Measurements from ENCODE around the gene ZGRF1. TPM values are rescaled to one million over a fixed set of nuclear protein-coding genes. Genes with fewer than 3 reads are reported as not detected.
"Not testable (repeated sequence)": the region's sequence is repeated elsewhere in the genome, so short reads cannot be mapped to it uniquely, and the experiment has no call there.

ZGRF1 gene
- total and polyA plus RNA-seq, 3 experiments from 2014 or later: 0.92 to 26.9 (median 22.9) TPM

- H3K36me3 ChIP-seq (ENCODE audit: insufficient read depth, low read length): peaks cover 38% of the 10 kb centered on the region
Observed at GRCh38 chr4:112647785-112648184, 11.1 kb upstream of the ZGRF1 start.

GRCh38 chr4:112646632-112647537 lies 10.2 kb upstream of the ZGRF1 start:
- POLR2A ChIA-PET: no interaction called here
- DNase-seq: no peak
- Histone ChIP-seq H3K4me3 (ENCODE audit: low read length) (no peak overlapping the region), H3K27me3 (ENCODE audit: insufficient read depth, low read length, poor library complexity, severe bottlenecking) (no peaks in the 10 kb centered on the region), H3K9me3 (ENCODE audit: low read length) (no peaks in the 10 kb centered on the region), H3K36me3 (ENCODE audit: insufficient read depth, low read length) (peaks cover 38% of the 10 kb centered on the region), H3K27ac (ENCODE audit: low read depth, low read length) (no peak overlapping the region), H3K4me1 (ENCODE audit: insufficient read depth, low read length) (no peaks in the 10 kb centered on the region)
- Mint-ChIP-seq H3K27me3 (no peaks in the 10 kb centered on the region), H3K27ac (no peak overlapping the region), H3K36me3 (peaks cover 7 to 74% (median 13%) of the 10 kb centered on the region in 3 donors), H3K4me1 (peaks cover 12 to 16% (median 15%) of the 10 kb centered on the region in 3 donors), H3K9me3 (no peaks in the 10 kb centered on the region), H3K4me3 (no peak overlapping the region)
- CTCF ChIA-PET: interaction anchor here (0.9 to 1.8 kb wide), 2 partner anchors 8 to 9 kb away, joined by 4 to 5 read pairs; no protein-coding TSS in a partner anchor

More at GRCh38 chr4:112647785-112648184, 11.1 kb upstream of the ZGRF1 start:
- Histone ChIP-seq H3K27me3 (ENCODE audit: insufficient read depth, low read length, poor library complexity, severe bottlenecking) (no peaks in the 10 kb centered on the region), H3K9me3 (ENCODE audit: low read length) (no peaks in the 10 kb centered on the region), H3K4me3 (ENCODE audit: low read length) (no peak overlapping the region), H3K4me1 (ENCODE audit: insufficient read depth, low read length) (no peaks in the 10 kb centered on the region), H3K27ac (ENCODE audit: low read depth, low read length) (no peak overlapping the region)
- Mint-ChIP-seq H3K4me1 (peaks cover 5 to 7% (median 6%) of the 10 kb centered on the region in 3 donors), H3K27me3 (no peaks in the 10 kb centered on the region), H3K4me3 (no peak overlapping the region), H3K27ac (no peak overlapping the region), H3K36me3 (peaks cover 7 to 73% (median 14%) of the 10 kb centered on the region in 3 donors), H3K9me3 (no peaks in the 10 kb centered on the region)
- ChIA-PET POLR2A (no interaction called here), CTCF (no interaction called here)
- no peak for DNase-seq

- H3K36me3 ChIP-seq (ENCODE audit: insufficient read depth, low read length): peaks cover 28% of the 10 kb centered on the region
Observed at GRCh38 chr4:112645541-112646329, 9.0 kb upstream of the ZGRF1 start.

GRCh38 chr4:112644595-112645535 lies 8.2 kb upstream of the ZGRF1 start:
- CTCF ChIA-PET; H3K27me3 ChIP-seq (ENCODE audit: insufficient read depth, low read length, poor library complexity, severe bottlenecking); H3K27ac ChIP-seq (ENCODE audit: low read depth, low read length); H3K4me1 ChIP-seq (ENCODE audit: insufficient read depth, low read length); H3K4me3 Mint-ChIP-seq; H3K9me3 Mint-ChIP-seq; H3K4me3 ChIP-seq (ENCODE audit: low read length); H3K27ac Mint-ChIP-seq; H3K27me3 Mint-ChIP-seq; DNase-seq; POLR2A ChIA-PET; H3K9me3 ChIP-seq (ENCODE audit: low read length): not testable (repeated sequence)
- H3K4me1 Mint-ChIP-seq: peaks cover 24 to 29% (median 28%) of the 10 kb centered on the region in 3 donors
- peaks cover 7 to 67% (median 14%) of the 10 kb centered on the region in 3 donors for H3K36me3 Mint-ChIP-seq
- peaks cover 24% of the 10 kb centered on the region for H3K36me3 ChIP-seq (ENCODE audit: insufficient read depth, low read length)

More at GRCh38 chr4:112645541-112646329, 9.0 kb upstream of the ZGRF1 start:
- ChIA-PET POLR2A (no interaction called here), CTCF (interaction anchor here (1.8 kb wide), 1 partner anchor 9 kb away, joined by 5 read pairs; no protein-coding TSS in a partner anchor)
- no peak for DNase-seq
- no peaks in the 10 kb centered on the region for H3K27me3 Mint-ChIP-seq
- no peaks in the 10 kb centered on the region for H3K9me3 ChIP-seq (ENCODE audit: low read length)
- H3K4me3 ChIP-seq (ENCODE audit: low read length): no peak overlapping the region
- H3K4me1 ChIP-seq (ENCODE audit: insufficient read depth, low read length): no peaks in the 10 kb centered on the region
- H3K27ac ChIP-seq (ENCODE audit: low read depth, low read length): no peak overlapping the region
- peaks cover 22 to 25% (median 25%) of the 10 kb centered on the region in 3 donors for H3K4me1 Mint-ChIP-seq
- no peak overlapping the region for H3K4me3 Mint-ChIP-seq
- no peaks in the 10 kb centered on the region for H3K9me3 Mint-ChIP-seq
- no peak overlapping the region for H3K27ac Mint-ChIP-seq
- H3K36me3 Mint-ChIP-seq: peaks cover 7 to 70% (median 14%) of the 10 kb centered on the region in 3 donors
- H3K27me3 ChIP-seq (ENCODE audit: insufficient read depth, low read length, poor library complexity, severe bottlenecking): no peaks in the 10 kb centered on the region

GRCh38 chr4:112642526-112642925 lies 5.8 kb upstream of the ZGRF1 start:
- Histone ChIP-seq H3K27ac (ENCODE audit: low read depth, low read length) (no peak overlapping the region), H3K36me3 (ENCODE audit: insufficient read depth, low read length) (peaks cover 18% of the 10 kb centered on the region), H3K27me3 (ENCODE audit: insufficient read depth, low read length, poor library complexity, severe bottlenecking) (no peaks in the 10 kb centered on the region), H3K4me1 (ENCODE audit: insufficient read depth, low read length) (peaks cover 14% of the 10 kb centered on the region), H3K4me3 (ENCODE audit: low read length) (no peak overlapping the region), H3K9me3 (ENCODE audit: low read length) (no peaks in the 10 kb centered on the region)
- Mint-ChIP-seq H3K4me3 (no peak overlapping the region), H3K9me3 (no peaks in the 10 kb centered on the region), H3K36me3 (peaks cover 7 to 60% (median 14%) of the 10 kb centered on the region in 3 donors), H3K27me3 (no peaks in the 10 kb centered on the region), H3K4me1 (peaks cover 33 to 35% (median 34%) of the 10 kb centered on the region in 3 donors), H3K27ac (peak overlapping the region in 1 of 8 donors; percentile 51)
- ChIA-PET CTCF (interaction anchor here (1.3 kb wide), 1 partner anchor 8 kb away, joined by 3 read pairs; no protein-coding TSS in a partner anchor), POLR2A (no interaction called here)
- no peak for DNase-seq

GRCh38 chr4:112637552-112637866 lies 800 bp upstream of the ZGRF1 start:
- Mint-ChIP-seq H3K4me3 (no peak overlapping the region), H3K36me3 (peaks cover 0 to 24% (median 3%) of the 10 kb centered on the region in 3 donors)
- POLR2A ChIA-PET: no interaction called here

GRCh38 chr4:112633477-112634235 lies 3.1 kb downstream of the ZGRF1 start:
- H3K27me3 Mint-ChIP-seq: no peaks in the 10 kb centered on the region
- H3K36me3 ChIP-seq (ENCODE audit: insufficient read depth, low read length): no peaks in the 10 kb centered on the region
- ChIA-PET CTCF (interaction anchor here (0.8 to 2.3 kb wide), 4 partner anchors 9 to 132 kb away, joined by 3 to 10 read pairs (median 3); no protein-coding TSS in a partner anchor), POLR2A (no interaction called here)
- H3K4me1 Mint-ChIP-seq: peaks cover 4 to 8% (median 6%) of the 10 kb centered on the region in 3 donors
- no peak overlapping the region for H3K27ac ChIP-seq (ENCODE audit: low read depth, low read length)
- H3K36me3 Mint-ChIP-seq: peaks cover 0 to 8% (median 0%) of the 10 kb centered on the region in 3 donors
- H3K27me3 ChIP-seq (ENCODE audit: insufficient read depth, low read length, poor library complexity, severe bottlenecking): no peaks in the 10 kb centered on the region
- H3K4me1 ChIP-seq (ENCODE audit: insufficient read depth, low read length): peaks cover 21% of the 10 kb centered on the region
- DNase-seq: peak in 2 of 5 donors; percentile 18 to 24
- peak overlapping the region in 1 of 7 donors; percentile 53 for H3K4me3 Mint-ChIP-seq
- no peak overlapping the region for H3K4me3 ChIP-seq (ENCODE audit: low read length)
- H3K9me3 Mint-ChIP-seq: no peaks in the 10 kb centered on the region
- H3K27ac Mint-ChIP-seq: peak overlapping the region in 4 of 8 donors; percentile 29 to 70 (median 38)
- H3K9me3 ChIP-seq (ENCODE audit: low read length): no peaks in the 10 kb centered on the region

More at GRCh38 chr4:112637552-112637866, 800 bp upstream of the ZGRF1 start:
- no peaks in the 10 kb centered on the region for H3K27me3 ChIP-seq (ENCODE audit: insufficient read depth, low read length, poor library complexity, severe bottlenecking)
- peaks cover 29 to 33% (median 29%) of the 10 kb centered on the region in 3 donors for H3K4me1 Mint-ChIP-seq
- H3K9me3 ChIP-seq (ENCODE audit: low read length): no peaks in the 10 kb centered on the region
- no peaks in the 10 kb centered on the region for H3K27me3 Mint-ChIP-seq
- no peak overlapping the region for H3K27ac Mint-ChIP-seq
- H3K36me3 ChIP-seq (ENCODE audit: insufficient read depth, low read length): no peaks in the 10 kb centered on the region
- CTCF ChIA-PET: interaction anchor here (0.8 to 1.0 kb wide), 3 partner anchors 9 to 126 kb away, joined by 3 to 4 read pairs (median 4); no protein-coding TSS in a partner anchor
- no peak for DNase-seq
- peak overlapping the region; percentile 100 for H3K27ac ChIP-seq (ENCODE audit: low read depth, low read length)
- H3K4me3 ChIP-seq (ENCODE audit: low read length): peak overlapping the region; percentile 95
- H3K9me3 Mint-ChIP-seq: no peaks in the 10 kb centered on the region
- H3K4me1 ChIP-seq (ENCODE audit: insufficient read depth, low read length): peaks cover 25% of the 10 kb centered on the region

All from CD8-positive, alpha-beta memory T cell (primary cell).